GM20000 (cell line): Measurements from ENCODE around the gene NNT.
A peak's percentile ranks its signal among the peaks of the same experiment; 100 is the strongest.
"Not testable (repeated sequence)": the region's sequence is repeated elsewhere in the genome, so short reads cannot be mapped to it uniquely, and the experiment has no call there.

Experiments used
- DNase-seq: peaks from one replicate; pipeline ENCODE4 v3.0.0; 2012; ENCODE audit warnings: low spot score
- CTCF ChIP-seq: IDR thresholded peaks from 2 replicates; pipeline ENCODE4 v1.5.1; 2012; ENCODE audit warnings: mild to moderate bottlenecking, control low read depth; ENCODE audit errors: extremely low read depth, missing control alignments

The NNT gene

DNA sequence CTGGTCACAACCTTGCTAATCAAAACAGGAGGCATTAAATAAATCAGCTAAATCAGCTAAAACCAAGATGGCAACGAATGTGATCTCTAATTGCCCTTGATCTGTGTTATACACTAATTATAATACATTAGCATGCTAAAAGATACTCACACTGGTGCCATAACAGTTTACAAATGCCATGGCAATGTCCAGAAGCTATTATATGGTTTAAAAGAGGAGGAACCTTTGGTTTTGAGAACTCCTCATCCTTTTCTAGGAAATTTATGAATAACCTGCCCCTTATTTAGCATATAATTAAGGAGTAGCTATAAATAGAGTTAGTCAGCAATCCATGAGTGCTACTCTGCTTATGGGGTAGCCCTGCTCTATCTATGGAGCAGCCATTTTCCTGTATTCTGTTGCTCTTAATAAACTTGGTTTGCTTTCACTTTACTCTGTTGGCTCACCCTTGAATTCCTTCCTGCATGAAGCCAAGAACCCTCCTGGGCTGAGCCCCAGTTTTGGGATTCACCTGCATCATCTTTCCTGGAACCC, 18.7 kb upstream of the NNT start:
- DNase-seq, result no peak
- no peak for TF ChIP-seq CTCF

- TF ChIP-seq CTCF, result no peak
- no peak for DNase-seq
Observed at GRCh38 chr5:43588842-43589241, 14.1 kb upstream of the NNT start.

DNA sequence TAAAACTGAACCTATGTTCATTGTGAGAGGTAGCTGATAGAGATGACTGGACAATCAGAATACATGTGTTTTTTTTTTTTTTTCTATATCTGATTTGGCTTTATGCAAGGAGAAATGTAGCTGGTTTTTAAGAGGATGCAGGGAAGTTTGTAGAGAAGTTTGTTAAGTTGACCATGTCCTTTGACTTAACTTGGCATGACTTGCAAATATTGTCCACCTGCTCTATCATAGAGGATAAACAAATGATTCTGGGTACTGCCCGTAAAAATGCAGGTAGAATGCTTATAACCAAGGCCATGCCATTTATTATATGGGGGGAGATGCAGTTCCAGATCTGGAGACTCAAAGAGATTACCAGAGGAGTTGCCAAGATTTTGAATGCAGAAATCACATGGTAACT, 13.7 kb upstream of the NNT start:
- TF ChIP-seq CTCF, result no peak
- DNase-seq, result no peak

DNA sequence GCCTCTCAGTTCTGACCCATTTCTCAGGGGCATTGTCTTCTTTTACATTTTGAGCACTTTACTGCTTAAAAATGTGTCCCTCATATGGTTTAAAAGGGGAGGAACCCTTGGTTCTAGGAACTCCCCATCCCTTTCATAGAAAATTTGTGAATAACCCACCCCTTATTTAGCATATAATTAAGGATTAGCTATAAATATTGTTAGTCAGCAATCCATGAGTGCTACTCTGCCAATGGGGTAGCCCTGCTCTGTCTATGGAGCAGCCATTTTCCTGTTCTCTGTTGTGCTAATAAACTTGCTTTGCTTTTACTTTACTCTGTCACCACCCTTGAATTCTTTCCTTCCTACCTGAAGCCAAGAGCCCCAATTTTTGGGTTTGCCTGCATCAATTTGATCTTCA, 12.3 kb upstream of the NNT start:
- TF ChIP-seq CTCF, result no peak

DNA sequence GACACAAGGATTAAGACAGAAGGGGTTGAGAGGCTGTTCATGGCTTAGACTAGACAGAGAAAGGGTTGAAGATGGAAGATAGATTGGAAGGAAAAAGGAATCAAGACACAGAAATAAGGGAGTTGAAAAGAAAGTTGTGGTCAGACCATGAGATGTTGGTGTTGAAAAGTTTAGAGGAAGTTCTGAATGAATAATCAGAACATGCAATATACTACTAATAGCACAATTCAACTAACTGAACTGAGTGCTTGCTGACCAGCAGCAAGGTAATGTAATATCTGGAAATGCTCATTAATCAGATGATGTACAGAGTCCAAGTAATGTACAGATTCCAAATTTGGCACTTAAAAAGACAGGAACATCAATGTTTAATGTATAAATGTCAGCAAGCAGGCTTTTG, 10.6 kb upstream of the NNT start:
- TF ChIP-seq CTCF, result no peak
- no peak for DNase-seq

More for the DNA sequence above, 12.3 kb upstream of the NNT start:
- DNase-seq, result no peak

- not testable (repeated sequence) for DNase-seq
Observed at GRCh38 chr5:43598927-43599326, 4.1 kb upstream of the NNT start.

- DNase-seq, result peak; percentile 61
- no peak for TF ChIP-seq CTCF
Observed at GRCh38 chr5:43601454-43602260, 1.3 kb upstream of the NNT start.
